ENCODE data around the gene CEACAM6.

GRCh38 chr19:41755328-41755913 lies at the start of gene CEACAM6:
- TF ChIP-seq CTCF (IDR thresholded peaks at IDR 0.05) (no peak), REST (IDR thresholded peaks at IDR 0.05; ENCODE audit: low read depth, low read length) (no peak), GABPA (IDR thresholded peaks at IDR 0.05; ENCODE audit: low read depth) (no peak), SMC3 (IDR thresholded peaks at IDR 0.05; ENCODE audit: low read depth, low read length) (no peak), YY1 (IDR thresholded peaks at IDR 0.05; ENCODE audit: low read depth) (no peak), POLR2AphosphoS5 (IDR thresholded peaks at IDR 0.05; ENCODE audit: low read depth, low read length) (no peak), FOSL2 (IDR thresholded peaks at IDR 0.05; ENCODE audit: borderline replicate concordance, low read depth) (no peak), TEAD4 (IDR thresholded peaks at IDR 0.05; ENCODE audit: borderline replicate concordance, insufficient read depth) (no peak), MXI1 (IDR thresholded peaks at IDR 0.05; ENCODE audit: low read depth, low read length) (no peak)

Data from SK-N-SH (cell line).